Muscle layer of colon (tissue), 2 donors: ENCODE results near the gene PHACTR3.

Experiments
- H3K27ac ChIP-seq: one replicate; pipeline ENCODE4 v1.7.0; 2013; ENCODE audit warnings: low read depth, mild to moderate bottlenecking, low read length, moderate library complexity
- H3K27me3 ChIP-seq, 2 donors: one replicate each; pipeline ENCODE4 v1.7.0; 2013; ENCODE audit warnings: low read length in 2 of 2, mild to moderate bottlenecking in 2 of 2; ENCODE audit not compliant: insufficient read depth in 2 of 2, control insufficient read depth in 1 of 2
- H3K36me3 ChIP-seq: one replicate; pipeline ENCODE4 v1.7.0; 2013; ENCODE audit warnings: mild to moderate bottlenecking, low read length; ENCODE audit not compliant: insufficient read depth
- H3K4me1 ChIP-seq: one replicate; pipeline ENCODE4 v1.7.0; 2013; ENCODE audit warnings: mild to moderate bottlenecking, low read length; ENCODE audit not compliant: insufficient read depth
- H3K4me3 ChIP-seq, 2 donors: one replicate each; pipeline ENCODE4 v1.7.0; 2013; ENCODE audit warnings: low read length in 2 of 2, low read depth in 1 of 2, mild to moderate bottlenecking in 1 of 2, moderate library complexity in 1 of 2
- H3K9ac ChIP-seq: one replicate; pipeline ENCODE4 v1.7.0; 2013; ENCODE audit warnings: low read length
- H3K9me3 ChIP-seq: one replicate; pipeline ENCODE4 v1.7.0; 2013; ENCODE audit warnings: mild to moderate bottlenecking, low read length
- donor health status: abdominal sarcoma.
- donor health status: Adenocarcinoma of cecum.

The PHACTR3 gene

DNA sequence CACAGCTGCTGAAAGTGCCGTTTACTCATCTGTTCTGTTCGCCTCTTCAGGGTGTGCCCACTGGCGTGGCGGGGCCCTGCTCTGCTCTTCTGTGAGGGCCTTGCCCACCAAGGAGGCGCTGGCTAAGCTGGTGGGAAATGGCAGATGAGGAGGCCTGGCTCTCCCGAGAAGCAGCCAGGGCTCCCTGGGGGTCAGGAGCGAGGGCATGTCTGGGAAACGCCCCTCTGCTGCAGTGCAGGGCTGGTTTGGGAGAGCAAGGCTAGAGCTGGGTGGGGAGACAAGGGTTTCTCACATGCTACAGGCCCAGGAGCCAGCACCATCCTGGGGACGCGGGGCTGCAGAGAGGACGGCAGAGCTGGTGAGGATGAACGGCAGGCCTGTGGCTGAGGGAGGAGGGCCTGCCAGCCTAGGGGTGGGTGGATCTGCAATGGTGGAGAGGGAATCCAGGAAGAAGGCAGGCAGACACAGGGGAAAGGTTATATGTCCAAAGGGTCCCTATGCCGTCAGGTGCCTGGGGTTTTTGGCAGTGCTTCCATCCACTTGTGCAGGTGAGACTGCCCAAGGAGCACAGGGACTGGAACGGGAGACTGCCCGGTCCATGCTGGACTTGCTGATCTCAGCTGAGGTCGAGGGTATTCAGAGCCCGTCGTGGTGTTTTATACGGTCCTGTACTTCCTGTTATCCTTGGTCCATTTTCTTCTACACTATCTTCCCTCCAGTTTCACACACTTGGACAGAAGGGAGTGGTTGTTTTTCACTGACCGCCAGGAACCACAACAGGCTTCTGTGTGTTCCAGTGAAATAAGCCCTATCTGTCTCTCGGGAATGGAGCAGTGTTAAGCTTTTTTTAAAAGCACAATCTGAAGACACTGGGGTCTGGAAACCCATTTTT lies 209.9 kb downstream of the PHACTR3 start:
- Histone ChIP-seq H3K4me3 (no peak overlapping the region), H3K27ac (no peak overlapping the region), H3K9ac (no peak overlapping the region)

DNA sequence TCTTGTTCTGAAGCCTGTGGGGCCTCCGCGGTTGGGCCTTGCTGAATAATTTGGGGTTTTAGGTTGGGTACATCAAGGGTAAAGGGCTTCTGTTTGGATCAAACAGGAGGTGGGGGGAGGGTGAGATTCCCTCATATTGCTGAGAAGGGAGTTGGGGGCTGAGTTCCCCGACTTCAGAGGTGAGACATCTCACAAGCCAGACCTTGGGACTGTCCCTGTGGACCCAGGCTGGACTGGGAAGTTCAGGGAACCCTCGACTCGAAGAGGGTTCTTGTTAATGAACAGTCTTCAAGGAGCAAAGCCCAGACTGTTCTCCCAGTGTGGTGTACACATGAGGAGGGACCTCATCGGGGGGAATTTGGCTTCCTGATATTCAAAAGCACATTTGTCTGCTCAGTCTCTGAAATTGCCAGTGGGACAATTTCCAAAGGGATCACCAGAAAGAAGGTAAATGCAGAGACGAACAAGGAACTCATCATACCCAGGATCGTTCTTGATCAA lies 210.6 kb downstream of the PHACTR3 start:
- no peaks in the 10 kb centered on the region for H3K27me3 ChIP-seq
- H3K9ac ChIP-seq = no peak overlapping the region
- no peaks in the 10 kb centered on the region for H3K9me3 ChIP-seq
- H3K4me1 ChIP-seq = no peaks in the 10 kb centered on the region
- H3K27ac ChIP-seq = no peak overlapping the region
- H3K36me3 ChIP-seq = no peaks in the 10 kb centered on the region
- no peak overlapping the region for H3K4me3 ChIP-seq

More for the DNA sequence above, 209.9 kb downstream of the PHACTR3 start:
- Histone ChIP-seq H3K4me1 (no peaks in the 10 kb centered on the region), H3K9me3 (no peaks in the 10 kb centered on the region), H3K27me3 (no peaks in the 10 kb centered on the region), H3K36me3 (no peaks in the 10 kb centered on the region)

- Histone ChIP-seq H3K9me3 (no peaks in the 10 kb centered on the region), H3K27me3 (no peaks in the 10 kb centered on the region), H3K4me1 (no peaks in the 10 kb centered on the region), H3K4me3 (no peak overlapping the region), H3K9ac (no peak overlapping the region), H3K27ac (no peak overlapping the region), H3K36me3 (no peaks in the 10 kb centered on the region)
These were observed 211.9 kb downstream of the PHACTR3 start for GRCh38 chr20:59816146-59816738.

- Histone ChIP-seq H3K27ac (no peak overlapping the region), H3K4me3 (no peak overlapping the region), H3K9me3 (no peaks in the 10 kb centered on the region), H3K36me3 (no peaks in the 10 kb centered on the region), H3K4me1 (no peaks in the 10 kb centered on the region), H3K27me3 (no peaks in the 10 kb centered on the region), H3K9ac (no peak overlapping the region)
These were observed 213.1 kb downstream of the PHACTR3 start for GRCh38 chr20:59817406-59817805.

GRCh38 chr20:59817846-59818615 lies 213.7 kb downstream of the PHACTR3 start:
- Histone ChIP-seq H3K27ac (no peak overlapping the region), H3K4me1 (no peaks in the 10 kb centered on the region), H3K27me3 (no peaks in the 10 kb centered on the region), H3K9ac (no peak overlapping the region), H3K36me3 (no peaks in the 10 kb centered on the region), H3K9me3 (no peaks in the 10 kb centered on the region), H3K4me3 (no peak overlapping the region)

DNA sequence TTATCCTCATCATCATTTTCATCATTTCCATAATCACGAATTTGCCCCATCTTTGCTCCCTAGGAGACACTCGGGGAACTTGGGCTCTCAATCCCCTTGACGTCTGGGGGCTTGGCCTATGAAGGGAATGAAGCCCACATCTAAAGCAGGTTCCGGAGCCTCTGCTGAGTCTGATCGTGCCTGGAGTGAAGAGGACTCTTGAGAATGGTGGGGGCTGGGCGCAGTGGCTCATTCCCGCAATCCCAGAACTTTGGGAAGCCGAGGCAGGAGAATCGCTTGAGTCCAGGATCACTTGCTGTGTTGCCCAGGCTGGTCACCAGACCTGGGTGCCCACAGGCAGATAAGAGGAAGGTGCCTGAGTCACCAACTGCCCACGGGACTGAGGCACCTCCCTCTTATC lies 214.6 kb downstream of the PHACTR3 start:
- Histone ChIP-seq H3K27ac (no peak overlapping the region), H3K27me3 (no peaks in the 10 kb centered on the region), H3K4me1 (no peaks in the 10 kb centered on the region)

DNA sequence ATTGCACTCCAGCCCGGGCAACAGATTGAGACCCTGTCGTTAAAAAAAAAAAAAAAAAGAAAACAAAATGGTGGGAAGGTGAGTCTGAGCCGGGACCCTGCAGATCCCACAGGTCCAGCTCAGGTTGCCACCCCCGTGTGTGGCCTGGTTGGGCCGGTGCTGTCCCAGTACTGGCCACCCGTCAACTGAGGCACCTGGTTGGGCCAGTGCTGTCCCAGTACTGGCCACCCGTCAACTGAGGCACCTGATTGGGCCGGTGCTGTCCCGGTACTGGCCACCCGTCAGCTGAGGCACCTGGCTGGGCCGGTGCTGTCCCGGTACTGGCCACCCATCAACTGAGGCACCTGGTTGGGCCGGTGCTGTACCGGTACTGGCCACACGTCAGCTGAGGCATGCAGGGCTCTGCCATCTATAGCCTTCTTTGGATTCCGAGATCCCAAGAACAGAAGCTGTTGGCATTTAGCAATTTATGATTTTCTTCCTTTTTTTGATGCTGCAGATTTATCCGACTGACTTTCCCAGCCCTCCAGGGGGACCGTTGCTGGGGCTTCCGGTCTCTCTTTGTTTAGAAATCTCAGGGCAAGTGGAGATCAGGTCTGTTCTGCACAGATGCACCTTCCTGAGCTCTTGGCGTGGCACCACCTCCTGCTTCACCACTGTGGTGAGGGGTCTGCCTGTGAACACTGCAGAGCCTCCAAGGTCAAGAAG lies 215.3 kb downstream of the PHACTR3 start:
- no peaks in the 10 kb centered on the region for H3K27me3 ChIP-seq
- no peak overlapping the region for H3K27ac ChIP-seq
- no peak overlapping the region for H3K9ac ChIP-seq
- no peaks in the 10 kb centered on the region for H3K36me3 ChIP-seq
- no peaks in the 10 kb centered on the region for H3K9me3 ChIP-seq
- no peak overlapping the region for H3K4me3 ChIP-seq
- no peaks in the 10 kb centered on the region for H3K4me1 ChIP-seq

More for the DNA sequence above, 214.6 kb downstream of the PHACTR3 start:
- Histone ChIP-seq H3K4me3 (no peak overlapping the region), H3K36me3 (no peaks in the 10 kb centered on the region), H3K9ac (no peak overlapping the region), H3K9me3 (no peaks in the 10 kb centered on the region)

DNA sequence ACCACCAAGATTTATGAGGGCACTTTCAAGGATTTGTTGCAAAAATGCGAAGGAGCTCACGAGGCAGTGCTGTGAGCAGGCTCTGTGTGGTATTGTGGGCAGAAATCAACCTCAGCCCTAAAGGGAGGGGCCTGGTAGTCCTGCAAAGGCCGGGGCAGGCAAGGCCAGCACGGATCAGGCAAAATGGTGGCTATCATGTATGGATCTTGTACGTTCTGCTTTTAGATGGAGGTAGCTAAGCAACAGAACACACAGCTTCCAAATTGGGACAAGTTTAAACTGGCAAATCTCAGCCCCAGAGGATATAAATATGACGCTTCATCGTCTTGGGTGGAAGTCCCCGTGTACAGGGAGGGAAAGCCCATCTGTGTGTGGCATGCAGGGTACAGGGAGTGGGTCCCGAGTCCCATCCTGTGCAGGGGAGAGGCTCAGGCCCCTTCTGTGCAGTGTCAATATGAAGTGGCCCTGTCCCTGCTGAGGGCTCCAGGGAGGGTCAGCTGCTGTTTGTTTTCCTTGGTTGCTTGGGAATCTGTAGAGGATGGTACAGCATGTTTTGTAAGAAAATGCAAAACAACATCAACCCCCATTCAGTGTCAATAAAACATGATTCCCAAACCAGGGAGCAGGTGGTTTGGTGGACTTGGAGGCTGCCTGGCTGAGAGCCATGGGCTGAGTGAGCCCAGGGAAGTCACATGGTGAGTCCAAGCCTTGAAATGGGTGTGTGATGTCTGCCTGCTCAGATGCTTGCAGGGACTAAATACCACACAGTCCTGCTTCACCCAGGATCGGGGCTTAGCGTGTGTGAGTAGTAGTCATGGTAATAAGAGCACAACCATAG lies 216.1 kb downstream of the PHACTR3 start:
- Histone ChIP-seq H3K27ac (no peak overlapping the region), H3K9ac (no peak overlapping the region)

DNA sequence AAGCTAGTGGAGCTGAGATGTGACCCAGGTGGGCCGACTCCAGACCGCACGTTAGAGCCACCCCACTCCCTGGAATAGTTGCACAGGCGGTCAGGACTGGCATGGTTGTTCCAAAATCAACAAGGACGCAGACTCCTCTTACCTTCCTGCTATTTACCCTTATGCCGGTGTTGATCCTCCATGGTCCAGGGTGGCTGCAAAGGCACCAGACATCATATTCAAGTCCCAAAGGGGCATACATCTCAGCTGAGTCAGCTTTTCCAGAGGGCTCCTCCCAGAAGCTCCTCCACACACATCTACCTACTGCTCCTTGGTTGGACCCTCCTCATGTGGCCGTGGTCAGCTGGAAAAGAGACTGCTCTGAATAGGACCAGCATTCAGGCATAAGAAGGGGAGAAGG lies 216.9 kb downstream of the PHACTR3 start:
- Histone ChIP-seq H3K27ac (no peak overlapping the region), H3K4me1 (no peaks in the 10 kb centered on the region), H3K9me3 (no peaks in the 10 kb centered on the region), H3K9ac (no peak overlapping the region), H3K36me3 (no peaks in the 10 kb centered on the region), H3K27me3 (no peaks in the 10 kb centered on the region), H3K4me3 (no peak overlapping the region)

More for the DNA sequence above, 216.1 kb downstream of the PHACTR3 start:
- Histone ChIP-seq H3K36me3 (no peaks in the 10 kb centered on the region), H3K27me3 (no peaks in the 10 kb centered on the region), H3K4me1 (no peaks in the 10 kb centered on the region), H3K9me3 (no peaks in the 10 kb centered on the region), H3K4me3 (no peak overlapping the region)

- no peak overlapping the region for H3K9ac ChIP-seq
- H3K4me1 ChIP-seq = no peaks in the 10 kb centered on the region
These were observed 217.4 kb downstream of the PHACTR3 start for GRCh38 chr20:59821788-59822187.

More at GRCh38 chr20:59821788-59822187, 217.4 kb downstream of the PHACTR3 start:
- H3K36me3 ChIP-seq = no peaks in the 10 kb centered on the region
- H3K27ac ChIP-seq = no peak overlapping the region
- H3K9me3 ChIP-seq = no peaks in the 10 kb centered on the region
- no peaks in the 10 kb centered on the region for H3K27me3 ChIP-seq
- H3K4me3 ChIP-seq = no peak overlapping the region
